ENCODE measurements around the gene RASA3.

GRCh38 chr13:114049026-114049425 is 83.4 kb downstream of the RASA3 start:
- no peak for TF ChIP-seq CTCF (IDR thresholded peaks at IDR 0.05)
- TF ChIP-seq EZH2 (IDR thresholded peaks at IDR 0.05) = no peak
- no peak for TF ChIP-seq EZH2phosphoT487 (IDR thresholded peaks at IDR 0.05)

Measured in neural progenitor cell (in vitro differentiated cells).